GM12874 (cell line): ENCODE results near the gene UNCX.

Experiments used
- TF ChIP-seq, protein P1 (sequence below): IDR thresholded peaks from 2 replicates; pipeline ENCODE4 v1.5.1; 2011; ENCODE audit warnings: low read depth, mild to moderate bottlenecking, control low read depth, low read length, moderate library complexity; ENCODE audit not compliant: insufficient read depth

The UNCX gene

DNA sequence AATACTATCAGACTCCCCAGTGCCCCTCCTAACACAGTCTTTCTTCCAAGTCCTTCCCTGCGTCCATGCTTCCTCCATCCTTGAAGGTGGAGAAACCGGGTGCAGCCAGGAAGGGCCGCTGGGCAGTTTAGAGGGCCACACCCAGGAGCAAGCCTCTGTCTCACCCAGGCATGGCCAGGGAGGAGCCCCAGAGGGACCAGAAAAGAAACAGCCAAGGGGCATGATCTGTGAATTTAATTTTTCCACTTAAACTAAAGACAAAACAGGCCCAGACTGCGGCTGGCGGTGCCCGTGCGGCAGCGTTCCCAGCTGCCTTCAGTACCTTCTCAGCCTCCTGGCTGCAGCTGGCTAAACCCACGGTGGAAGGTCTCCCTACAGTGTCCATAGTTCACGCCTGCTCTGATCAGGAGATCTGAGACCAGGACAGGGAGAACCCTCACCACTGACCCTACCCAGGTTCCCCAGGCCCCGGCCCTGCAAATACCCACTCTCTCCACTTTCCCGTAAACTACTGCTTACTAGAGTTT is 12.9 kb downstream of the UNCX start:
- TF ChIP-seq, protein P1, sequence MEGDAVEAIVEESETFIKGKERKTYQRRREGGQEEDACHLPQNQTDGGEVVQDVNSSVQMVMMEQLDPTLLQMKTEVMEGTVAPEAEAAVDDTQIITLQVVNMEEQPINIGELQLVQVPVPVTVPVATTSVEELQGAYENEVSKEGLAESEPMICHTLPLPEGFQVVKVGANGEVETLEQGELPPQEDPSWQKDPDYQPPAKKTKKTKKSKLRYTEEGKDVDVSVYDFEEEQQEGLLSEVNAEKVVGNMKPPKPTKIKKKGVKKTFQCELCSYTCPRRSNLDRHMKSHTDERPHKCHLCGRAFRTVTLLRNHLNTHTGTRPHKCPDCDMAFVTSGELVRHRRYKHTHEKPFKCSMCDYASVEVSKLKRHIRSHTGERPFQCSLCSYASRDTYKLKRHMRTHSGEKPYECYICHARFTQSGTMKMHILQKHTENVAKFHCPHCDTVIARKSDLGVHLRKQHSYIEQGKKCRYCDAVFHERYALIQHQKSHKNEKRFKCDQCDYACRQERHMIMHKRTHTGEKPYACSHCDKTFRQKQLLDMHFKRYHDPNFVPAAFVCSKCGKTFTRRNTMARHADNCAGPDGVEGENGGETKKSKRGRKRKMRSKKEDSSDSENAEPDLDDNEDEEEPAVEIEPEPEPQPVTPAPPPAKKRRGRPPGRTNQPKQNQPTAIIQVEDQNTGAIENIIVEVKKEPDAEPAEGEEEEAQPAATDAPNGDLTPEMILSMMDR = no peak

DNA sequence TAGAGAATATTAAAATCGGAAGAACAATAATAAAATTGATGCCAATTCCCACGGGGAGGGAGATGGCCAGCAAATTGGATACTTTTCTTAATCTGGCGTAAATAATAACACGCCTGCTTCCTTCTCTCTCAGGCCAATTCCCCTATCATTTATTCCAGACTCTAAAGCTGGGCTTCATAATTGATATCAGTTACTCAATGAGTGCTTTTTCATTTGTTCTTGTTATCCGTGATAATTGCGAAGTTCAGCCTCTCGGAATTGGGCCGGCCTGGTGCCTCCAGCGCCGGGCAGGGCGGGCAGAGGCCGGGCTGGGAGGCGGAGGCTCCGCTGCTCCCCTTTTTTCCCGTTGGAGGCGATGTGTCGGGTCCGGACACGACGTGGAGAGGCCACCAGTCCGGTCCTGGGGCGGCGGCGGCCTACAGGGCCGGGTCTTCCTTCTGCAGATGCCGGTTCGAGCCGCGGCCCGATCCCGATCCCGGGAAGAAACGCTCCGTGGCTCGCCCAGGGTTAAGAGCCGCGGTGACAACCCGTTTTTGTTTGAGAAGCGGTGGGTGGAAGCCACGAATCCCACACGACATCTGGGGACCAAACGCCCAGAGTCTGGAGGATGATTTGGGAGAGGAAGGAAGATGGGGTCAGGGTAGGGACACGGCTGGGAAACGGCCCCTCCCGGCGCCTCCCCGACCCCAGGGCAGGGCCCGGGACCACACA is 13.6 kb downstream of the UNCX start:
- TF ChIP-seq, protein P1 = no peak

DNA sequence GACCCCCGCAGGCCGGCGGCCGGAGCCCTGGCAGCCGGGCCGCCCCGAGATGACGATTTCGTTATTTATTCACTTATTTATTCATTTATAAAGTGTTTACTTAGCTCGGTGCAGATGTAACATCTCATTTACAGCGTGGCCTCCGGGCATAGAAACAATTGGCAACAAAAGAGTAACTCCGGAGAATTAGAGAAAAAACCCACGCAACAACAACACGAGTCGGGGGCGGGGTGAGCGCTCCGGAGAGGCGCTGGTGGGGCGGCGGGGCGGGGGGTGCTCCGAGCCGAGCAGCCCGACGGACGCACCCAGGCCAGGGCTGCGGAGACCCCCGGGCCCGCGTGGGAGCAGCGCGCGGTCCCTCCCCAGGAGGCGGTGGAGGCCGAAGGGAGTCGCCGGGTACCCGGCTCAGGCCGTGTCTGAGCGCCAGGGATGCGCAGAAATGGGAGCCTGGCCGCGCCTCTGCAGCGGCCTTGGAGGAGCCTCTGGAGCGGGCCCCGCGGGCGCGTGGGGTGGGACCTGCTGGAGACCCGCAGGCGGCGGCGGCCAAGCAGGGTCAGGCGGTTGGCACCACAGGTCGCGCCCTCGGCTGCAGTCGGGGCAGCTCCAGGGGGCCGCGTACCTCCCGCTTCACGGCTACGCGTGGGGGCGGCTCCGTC is 14.3 kb downstream of the UNCX start:
- TF ChIP-seq, protein P1 = no peak

DNA sequence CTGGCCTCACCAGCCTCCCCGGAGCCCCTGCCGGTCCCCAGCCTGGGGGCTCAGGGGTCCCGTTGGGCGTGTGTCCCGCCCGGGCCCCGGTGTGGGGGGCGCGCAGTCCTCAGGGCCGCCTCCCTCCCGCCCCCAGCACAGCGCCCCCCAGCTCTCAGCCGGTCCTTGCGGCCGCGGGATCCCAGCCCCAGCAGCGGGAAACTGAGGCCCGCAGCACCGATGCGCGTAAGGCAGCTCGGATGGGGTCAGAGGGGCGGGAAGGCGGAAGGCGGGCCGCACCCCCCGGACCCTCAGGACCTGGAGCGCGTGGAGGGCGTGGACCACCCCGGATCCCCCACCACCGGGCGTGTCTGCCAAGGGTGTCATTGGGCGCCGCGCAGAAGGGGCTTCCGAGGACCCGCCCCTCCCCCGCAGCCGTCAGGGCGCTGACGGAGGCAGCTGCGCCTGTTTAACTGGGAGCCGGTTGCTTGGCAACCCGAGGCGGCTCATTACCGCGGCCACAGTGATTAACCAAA is 14.9 kb downstream of the UNCX start:
- TF ChIP-seq, protein P1 = no peak

DNA sequence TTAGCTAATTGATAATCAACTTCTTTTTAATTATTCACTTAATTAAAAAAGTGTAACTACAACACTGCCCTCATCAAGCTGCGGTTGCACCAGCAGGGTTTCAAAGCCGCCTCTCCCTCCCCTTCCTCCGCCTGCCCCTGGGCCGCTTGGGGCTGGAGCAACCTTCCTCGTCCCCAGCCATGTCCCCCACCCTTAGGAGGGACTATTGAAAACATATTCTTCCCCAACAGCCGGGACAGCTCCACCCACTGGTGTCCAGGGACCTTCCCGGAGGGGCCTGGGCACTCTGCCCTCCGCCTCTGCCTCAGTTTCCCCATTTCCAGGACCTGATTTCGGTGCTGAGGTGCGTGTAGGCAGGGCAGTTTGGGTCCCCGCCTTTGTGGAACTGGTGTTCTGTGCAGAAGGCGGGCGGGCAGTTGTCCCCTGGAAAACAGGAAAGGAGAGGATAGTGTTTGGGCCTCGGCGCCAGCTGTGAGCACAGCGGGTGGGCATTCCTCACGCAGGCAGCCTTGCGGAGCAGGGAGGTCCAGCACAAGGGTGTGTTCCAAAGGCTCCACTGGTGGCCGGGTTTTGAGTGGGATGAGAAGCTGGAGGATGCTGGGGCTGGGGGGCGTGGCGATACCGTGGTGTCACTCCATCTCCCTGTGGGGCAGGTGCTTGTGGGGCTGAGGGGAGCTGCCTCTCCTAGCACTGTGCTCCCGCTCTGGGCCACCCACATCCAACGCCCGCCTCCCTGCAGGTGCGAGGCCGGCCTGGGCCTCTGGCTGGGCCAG is 15.7 kb downstream of the UNCX start:
- TF ChIP-seq, protein P1 = no peak

DNA sequence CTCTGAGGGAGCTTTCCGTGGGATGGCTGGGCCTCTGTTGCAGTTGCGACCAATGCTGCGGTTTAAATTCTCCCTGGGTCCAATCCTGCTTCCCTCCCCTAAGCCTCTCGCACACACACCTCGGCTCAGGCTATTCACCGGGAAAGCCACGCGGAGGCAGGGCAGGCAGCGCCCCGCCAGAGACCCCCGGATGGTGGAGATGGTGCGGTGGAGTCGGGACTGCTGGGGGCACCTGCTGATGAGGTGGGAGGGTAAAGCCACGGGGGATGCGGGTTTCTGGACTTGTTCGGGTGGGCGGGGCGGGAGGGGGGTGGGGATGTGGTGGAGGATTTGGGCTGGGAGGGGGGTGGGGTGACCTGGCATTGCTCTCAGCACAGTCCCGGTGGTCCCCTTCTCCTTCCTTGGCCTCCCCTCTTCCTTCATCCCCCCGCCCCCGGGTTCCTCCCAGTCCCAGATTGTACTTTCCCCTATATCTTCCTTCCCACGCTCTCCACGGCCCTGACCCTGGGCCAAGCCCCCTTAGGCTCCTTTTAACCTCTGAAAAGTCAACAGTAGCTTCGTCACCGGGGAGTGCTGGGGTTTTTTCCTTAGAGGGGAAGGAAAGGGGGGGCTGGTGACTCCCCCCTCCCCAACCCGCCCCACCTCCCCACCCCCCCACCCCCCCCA is 16.4 kb downstream of the UNCX start:
- TF ChIP-seq, protein P1 = no peak

DNA sequence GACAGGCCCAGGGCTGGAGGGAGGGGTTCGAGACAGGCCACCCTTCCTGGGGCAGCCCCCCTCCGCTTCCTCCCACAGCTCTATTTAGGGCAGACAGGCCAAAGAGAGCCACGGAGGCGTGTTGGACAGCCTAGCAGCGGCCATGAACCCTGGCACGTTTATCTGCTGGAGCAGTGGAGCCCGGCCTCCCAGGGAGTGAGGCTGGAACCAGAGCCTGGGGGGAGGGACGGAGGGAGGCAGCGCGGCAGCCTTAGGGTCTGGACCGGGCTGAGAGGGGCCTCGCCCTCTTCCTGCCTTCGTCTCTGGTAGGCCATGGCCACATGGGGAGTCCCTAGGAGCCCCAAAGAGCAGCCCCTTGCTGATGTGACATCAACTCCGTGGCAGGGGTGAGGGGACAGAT is 17.1 kb downstream of the UNCX start:
- TF ChIP-seq, protein P1 = no peak
